ENCODE results near the gene ZNF587. TPM values are rescaled to one million over a fixed set of nuclear protein-coding genes. Genes with fewer than 3 reads are reported as not detected.
"Not testable (repeated sequence)": the region's sequence is repeated elsewhere in the genome, so short reads cannot be mapped to it uniquely, and the experiment has no call there.

ZNF587 gene
- total and polyA plus RNA-seq, 7 donors: 4.2 to 39.0 (median 26.8) TPM

GRCh38 chr19:57807541-57807940, 42.1 kb upstream of the ZNF587 start:
- Histone ChIP-seq H3K4me3 (no peak overlapping the region), H3K9me3 (no peaks in the 10 kb centered on the region), H3K4me1 (peaks cover 0 to 22% (median 15%) of the 10 kb centered on the region in 4 donors), H3K27ac (no peak overlapping the region), H3K27me3 (no peaks in the 10 kb centered on the region), H3K36me3 (peaks cover 0 to 48% (median 6%) of the 10 kb centered on the region in 4 donors)
- 95 to 100% methylated on average over 2 of the region's 2 CpGs for WGBS, 2 donors
- TF ChIP-seq CTCF (IDR thresholded peaks at IDR 0.05) (no peak), EP300 (IDR thresholded peaks at IDR 0.05) (no peak), POLR2AphosphoS5 (IDR thresholded peaks at IDR 0.05) (no peak), POLR2A (IDR thresholded peaks at IDR 0.05) (no peak)
- no peak for DNase-seq
- intact Hi-C loops (cut with DNase I): no loop called here

GRCh38 chr19:57810410-57811295, 39.0 kb upstream of the ZNF587 start:
- intact Hi-C loops (cut with DNase I): loop anchor here (5.0 kb wide), 2 partner anchors 37 to 38 kb away; partner anchors contain the start of gene ZNF587
- H3K4me1 ChIP-seq: peaks cover 0 to 18% (median 11%) of the 10 kb centered on the region in 4 donors

GRCh38 chr19:57812226-57812625, 37.4 kb upstream of the ZNF587 start:
- intact Hi-C loops (cut with DNase I): loop anchor here (5.0 kb wide), 2 partner anchors 35 to 40 kb away; partner anchors contain the start of gene ZNF587
- Histone ChIP-seq H3K9me3 (no peaks in the 10 kb centered on the region), H3K4me3 (no peak overlapping the region), H3K36me3 (peaks cover 0 to 42% (median 6%) of the 10 kb centered on the region in 4 donors), H3K4me1 (peaks cover 0 to 18% (median 11%) of the 10 kb centered on the region in 4 donors), H3K27ac (no peak overlapping the region), H3K27me3 (no peaks in the 10 kb centered on the region)
- no peak for DNase-seq
- TF ChIP-seq POLR2AphosphoS5 (IDR thresholded peaks at IDR 0.05) (no peak), POLR2A (IDR thresholded peaks at IDR 0.05) (no peak), EP300 (IDR thresholded peaks at IDR 0.05) (no peak), CTCF (IDR thresholded peaks at IDR 0.05) (no peak)
- WGBS, 2 donors: 60 to 89% methylated on average over 3 of the region's 3 CpGs

More at GRCh38 chr19:57810410-57811295, 39.0 kb upstream of the ZNF587 start:
- not testable (repeated sequence) for H3K9me3 ChIP-seq, H3K4me3 ChIP-seq, DNase-seq, H3K27ac ChIP-seq, H3K27me3 ChIP-seq
- 53 to 74% methylated on average over 17 of the region's 17 CpGs for WGBS, 2 donors
- H3K36me3 ChIP-seq: peaks cover 0 to 48% (median 6%) of the 10 kb centered on the region in 4 donors

GRCh38 chr19:57812975-57813820, 36.5 kb upstream of the ZNF587 start:
- peaks cover 0 to 32% (median 6%) of the 10 kb centered on the region in 4 donors for H3K36me3 ChIP-seq
- peaks cover 0 to 18% (median 11%) of the 10 kb centered on the region in 4 donors for H3K4me1 ChIP-seq
- not testable (repeated sequence) for H3K27me3 ChIP-seq, DNase-seq, H3K27ac ChIP-seq, H3K9me3 ChIP-seq, H3K4me3 ChIP-seq
- intact Hi-C loops (cut with DNase I): loop anchor here (5.0 kb wide), 2 partner anchors 34 to 41 kb away; partner anchors contain the start of gene ZNF587
- 82 to 84% methylated on average over 13 of the region's 13 CpGs for WGBS, 2 donors

- H3K4me1 ChIP-seq: peaks cover 0 to 18% (median 11%) of the 10 kb centered on the region in 4 donors
- TF ChIP-seq POLR2A (IDR thresholded peaks at IDR 0.05): no peak
- no peak for TF ChIP-seq CTCF (IDR thresholded peaks at IDR 0.05)
- TF ChIP-seq EP300 (IDR thresholded peaks at IDR 0.05): no peak
- no peak for TF ChIP-seq POLR2AphosphoS5 (IDR thresholded peaks at IDR 0.05)
- peak overlapping the region; percentile 76 to 81 (median 78) for H3K27ac ChIP-seq
- no peak for DNase-seq
- H3K36me3 ChIP-seq: peaks cover 0 to 28% (median 4%) of the 10 kb centered on the region in 4 donors
- intact Hi-C loops (cut with DNase I): loop anchor here (5.0 kb wide), 2 partner anchors 33 to 42 kb away; partner anchors contain the start of gene ZNF587
- no peaks in the 10 kb centered on the region for H3K27me3 ChIP-seq
- H3K9me3 ChIP-seq: no peaks in the 10 kb centered on the region
- peak overlapping the region; percentile 73 to 95 (median 74) for H3K4me3 ChIP-seq
- WGBS, 2 donors: 7 to 27% methylated on average over 13 of the region's 13 CpGs
These were observed 35.6 kb upstream of the ZNF587 start for GRCh38 chr19:57813919-57814504.
